ENCODE results near the gene DSG4.

The DSG4 gene

DNA sequence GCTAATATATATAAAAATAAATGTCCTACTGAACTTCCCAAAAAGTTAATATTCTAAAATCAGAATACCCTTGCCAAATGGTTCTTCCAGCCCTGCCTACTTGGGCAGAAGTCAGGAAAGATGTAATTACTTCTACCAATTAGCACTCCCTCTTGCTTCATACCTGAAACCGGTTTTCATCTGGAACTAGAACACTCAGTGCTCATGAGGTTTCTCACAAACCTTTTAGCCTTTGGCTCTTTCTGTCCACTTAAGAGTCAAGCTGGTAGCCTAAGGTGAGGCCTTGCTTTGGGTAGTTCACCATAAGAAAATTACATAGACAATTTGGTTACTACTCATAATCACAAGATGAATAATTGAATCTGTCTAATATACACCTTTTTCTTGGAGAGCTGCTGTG is 75.0 kb downstream of the DSG4 start:
- Histone ChIP-seq H3K4me2 (ENCODE audit: insufficient read depth, low read length) (no peak overlapping the region), H2AFZ (ENCODE audit: low read depth, low read length) (no peak overlapping the region), H3K4me3 (ENCODE audit: low read depth in 1 of 2, low read length in 2 of 2) (no peak overlapping the region), H3K36me3 (ENCODE audit: insufficient read depth, low read length) (no peaks in the 10 kb centered on the region), H4K20me1 (ENCODE audit: insufficient read depth, low read length) (no peaks in the 10 kb centered on the region), H3K27ac (ENCODE audit: low read length) (no peak overlapping the region), H3K4me1 (ENCODE audit: insufficient read depth, low read length) (no peaks in the 10 kb centered on the region), H3K9ac (ENCODE audit: low read depth, low read length) (no peak overlapping the region), H3K9me3 (ENCODE audit: insufficient read depth, low read length, severe bottlenecking) (no peaks in the 10 kb centered on the region), H3K27me3 (ENCODE audit: insufficient read depth, low read length, poor library complexity) (peaks cover 3% of the 10 kb centered on the region), H3K79me2 (ENCODE audit: insufficient read depth, low read length) (no peaks in the 10 kb centered on the region)
- DNase-seq: no peak
- no peak for ATAC-seq (ENCODE audit: insufficient read depth, low read depth)
- TF ChIP-seq, protein P1, sequence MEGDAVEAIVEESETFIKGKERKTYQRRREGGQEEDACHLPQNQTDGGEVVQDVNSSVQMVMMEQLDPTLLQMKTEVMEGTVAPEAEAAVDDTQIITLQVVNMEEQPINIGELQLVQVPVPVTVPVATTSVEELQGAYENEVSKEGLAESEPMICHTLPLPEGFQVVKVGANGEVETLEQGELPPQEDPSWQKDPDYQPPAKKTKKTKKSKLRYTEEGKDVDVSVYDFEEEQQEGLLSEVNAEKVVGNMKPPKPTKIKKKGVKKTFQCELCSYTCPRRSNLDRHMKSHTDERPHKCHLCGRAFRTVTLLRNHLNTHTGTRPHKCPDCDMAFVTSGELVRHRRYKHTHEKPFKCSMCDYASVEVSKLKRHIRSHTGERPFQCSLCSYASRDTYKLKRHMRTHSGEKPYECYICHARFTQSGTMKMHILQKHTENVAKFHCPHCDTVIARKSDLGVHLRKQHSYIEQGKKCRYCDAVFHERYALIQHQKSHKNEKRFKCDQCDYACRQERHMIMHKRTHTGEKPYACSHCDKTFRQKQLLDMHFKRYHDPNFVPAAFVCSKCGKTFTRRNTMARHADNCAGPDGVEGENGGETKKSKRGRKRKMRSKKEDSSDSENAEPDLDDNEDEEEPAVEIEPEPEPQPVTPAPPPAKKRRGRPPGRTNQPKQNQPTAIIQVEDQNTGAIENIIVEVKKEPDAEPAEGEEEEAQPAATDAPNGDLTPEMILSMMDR (IDR thresholded peaks at IDR 0.05; ENCODE audit: borderline replicate concordance, extremely low read depth, low read length, poor library complexity, severe bottlenecking): no peak
- no peak for TF ChIP-seq EZH2 (IDR thresholded peaks at IDR 0.05; ENCODE audit: borderline replicate concordance, low read depth, low read length, severe bottlenecking)

DNA sequence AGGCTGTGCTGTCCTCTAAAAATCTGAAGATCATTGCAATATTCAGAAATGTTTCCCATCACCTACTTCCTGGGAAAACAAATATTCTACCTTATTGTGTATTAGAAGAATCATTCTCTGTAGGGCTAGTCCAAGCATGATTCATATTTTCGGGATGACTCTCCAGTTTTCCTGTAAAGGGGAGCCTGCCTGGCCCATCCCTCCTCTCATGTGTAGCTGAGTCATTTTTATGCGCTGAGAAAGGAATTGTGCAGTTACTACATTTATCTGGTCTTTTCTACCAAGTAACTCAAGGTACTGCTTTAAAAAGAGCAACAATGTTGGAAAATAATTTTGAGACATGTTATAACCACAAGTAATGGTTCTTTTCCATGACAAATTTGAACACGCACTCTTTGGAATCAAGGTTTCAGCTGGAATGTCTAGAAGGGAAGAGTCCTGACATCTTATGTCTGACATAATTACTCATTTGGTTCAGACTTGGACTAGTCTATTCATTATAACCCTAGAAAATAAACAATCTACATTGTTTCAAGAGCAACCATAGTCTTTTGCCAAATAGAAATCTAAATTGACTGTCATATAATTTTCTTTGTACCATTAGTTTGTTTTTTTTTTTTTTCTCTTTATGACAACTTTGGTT is 77.6 kb downstream of the DSG4 start:
- no peak overlapping the region for H3K4me2 ChIP-seq (ENCODE audit: insufficient read depth, low read length)
- DNase-seq: no peak
- H3K27ac ChIP-seq (ENCODE audit: low read length): no peak overlapping the region

More for the DNA sequence above, 77.6 kb downstream of the DSG4 start:
- ATAC-seq (ENCODE audit: insufficient read depth, low read depth): no peak
- no peaks in the 10 kb centered on the region for H3K4me1 ChIP-seq (ENCODE audit: insufficient read depth, low read length)
- no peak overlapping the region for H3K9ac ChIP-seq (ENCODE audit: low read depth, low read length)
- H3K27me3 ChIP-seq (ENCODE audit: insufficient read depth, low read length, poor library complexity): peaks cover 3% of the 10 kb centered on the region
- H3K4me3 ChIP-seq (ENCODE audit: low read depth in 1 of 2, low read length in 2 of 2): no peak overlapping the region
- H4K20me1 ChIP-seq (ENCODE audit: insufficient read depth, low read length): no peaks in the 10 kb centered on the region
- H3K36me3 ChIP-seq (ENCODE audit: insufficient read depth, low read length): no peaks in the 10 kb centered on the region
- H3K9me3 ChIP-seq (ENCODE audit: insufficient read depth, low read length, severe bottlenecking): no peaks in the 10 kb centered on the region
- H2AFZ ChIP-seq (ENCODE audit: low read depth, low read length): no peak overlapping the region
- H3K79me2 ChIP-seq (ENCODE audit: insufficient read depth, low read length): no peaks in the 10 kb centered on the region
- TF ChIP-seq, protein P1 (IDR thresholded peaks at IDR 0.05; ENCODE audit: borderline replicate concordance, extremely low read depth, low read length, poor library complexity, severe bottlenecking): no peak
- no peak for TF ChIP-seq EZH2 (IDR thresholded peaks at IDR 0.05; ENCODE audit: borderline replicate concordance, low read depth, low read length, severe bottlenecking)
